ENCODE measurements around the gene PRDX5.

GRCh38 chr11:64268893-64269539 is 48.9 kb upstream of the PRDX5 start:
- TF ChIP-seq CTCF (IDR thresholded peaks at IDR 0.05) (no peak), POLR2A (IDR thresholded peaks at IDR 0.05) (no peak)

All from right lobe of liver (tissue), 4 donors.